GM12878 (cell line): ENCODE measurements around the gene ZNF385D. TPM values are rescaled to one million over a fixed set of nuclear protein-coding genes. Genes with fewer than 3 reads are reported as not detected.

Experiments
- ATAC-seq: fragments of 200-7000 bp; cut with Tn5 transposase; 3 replicates; pipeline ENCODE4 v1.9.1; 2020; ENCODE audit warnings: mild to moderate bottlenecking, moderate library complexity
- BruUV-seq: library from RNA; stranded (reverse); fragments of 400-500 nt; replicated peaks from 2 replicates; lab custom pipeline; 2021; lab: Mats Ljungman, UMichigan
- CTCF ChIA-PET: fragments of 300-600 bp; sonication (Branson Sonifier 250); formaldehyde crosslinking; extraction: SDS; loops from one replicate; lab custom pipeline; 2021; ENCODE audit warnings: inconsistent platforms; lab: Yijun Ruan, JAX
- POLR2A ChIA-PET: fragments of 350-600 bp; formaldehyde crosslinking; extraction: SDS; loops from one replicate; lab custom pipeline; 2021; ENCODE audit warnings: inconsistent platforms; lab: Charles Lee
- RAD21 ChIA-PET: fragments of 300-600 bp; sonication (Branson Sonifier 250); formaldehyde crosslinking; loops from one replicate; lab custom pipeline; 2023; ENCODE audit warnings: antibody characterized with exemption; ENCODE audit not compliant: unreplicated experiment; lab: Charles Lee
- SMC1A ChIA-PET: fragments of 300-600 bp; sonication (Branson Sonifier 250); formaldehyde crosslinking; loops from one replicate; lab custom pipeline; 2023; ENCODE audit not compliant: unreplicated experiment, uncharacterized antibody; lab: Charles Lee
- DNase-seq: peaks from one replicate; pipeline ENCODE4 v3.0.0-alpha.2; 2011; ENCODE audit warnings: low read depth, low spot score
- FAIRE-seq: peaks from 3 replicates; lab custom pipeline; 2011; peaks lifted over from hg19 to GRCh38; lab: Jason Lieb, UNC
- H2AFZ ChIP-seq: 2 replicates; pipeline ENCODE4 v1.6.0; 2011; ENCODE audit warnings: low read depth, low read length, control low read depth; ENCODE audit not compliant: control insufficient read depth
- H3K27ac ChIP-seq: 2 replicates; pipeline ENCODE4 v1.5.1; 2011; ENCODE audit warnings: control low read depth; ENCODE audit not compliant: control insufficient read depth, insufficient read depth
- H3K27me3 ChIP-seq, 2 experiments: replicated peaks in 1 of 2; 2 replicates each; pipeline versions ENCODE4 v1.6.0 to v1.6.1; 2011; ENCODE audit warnings: low read length in 1 of 2; ENCODE audit not compliant: control insufficient read depth in 2 of 2, insufficient read depth in 2 of 2
- H3K36me3 ChIP-seq, 2 experiments: 2 replicates each; pipeline ENCODE4 v1.5.1; 2011; ENCODE audit warnings: low read length in 1 of 2; ENCODE audit not compliant: control insufficient read depth in 2 of 2, insufficient read depth in 2 of 2
- H3K4me1 ChIP-seq: 2 replicates; pipeline ENCODE4 v1.6.1; 2011; ENCODE audit warnings: mild to moderate bottlenecking, low read length, moderate library complexity, mixed read lengths; ENCODE audit not compliant: control insufficient read depth, insufficient read depth
- H3K4me2 ChIP-seq: 2 replicates; pipeline ENCODE4 v1.6.0; 2011; ENCODE audit warnings: control low read depth; ENCODE audit not compliant: control insufficient read depth, insufficient read depth
- H3K4me3 ChIP-seq: fragments of 200-600 bp; sonication (generic); 2 replicates; pipeline ENCODE4 v1.5.1; 2016
- H3K79me2 ChIP-seq: 2 replicates; pipeline ENCODE4 v1.6.0; 2011; ENCODE audit warnings: low read length; ENCODE audit not compliant: control insufficient read depth, insufficient read depth
- H3K9ac ChIP-seq: 2 replicates; pipeline ENCODE4 v1.8.0; 2011; ENCODE audit warnings: low read length, control low read depth, mixed read lengths; ENCODE audit not compliant: control insufficient read depth, insufficient read depth
- H3K9me3 ChIP-seq: replicated peaks from 3 replicates; pipeline ENCODE4 v1.5.1; 2011; ENCODE audit warnings: mild to moderate bottlenecking, low read length; ENCODE audit not compliant: control insufficient read depth, insufficient read depth
- H4K20me1 ChIP-seq: 2 replicates; pipeline ENCODE4 v1.6.0; 2011; ENCODE audit not compliant: control insufficient read depth, insufficient read depth
- CHD2 ChIP-seq: IDR thresholded peaks from 2 replicates; pipeline ENCODE4 v1.6.1; 2011; ENCODE audit warnings: low read depth, low read length, improper control_type of control experiment, borderline replicate concordance
- EED ChIP-seq: sonication (generic); IDR thresholded peaks from 2 replicates; pipeline ENCODE4 v1.6.1; 2016; ENCODE audit warnings: antibody characterized with exemption, low read depth
- EGR1 ChIP-seq, 2 experiments: IDR thresholded peaks; 1 replicate in 1 of 2; 2 replicates in 1 of 2; pipeline ENCODE4 v1.6.1; 2011 to 2012; ENCODE audit warnings: low read depth in 2 of 2, low read length in 2 of 2, borderline replicate concordance in 1 of 2, mild to moderate bottlenecking in 1 of 2, moderate library complexity in 1 of 2
- EP300 ChIP-seq, 2 experiments: fragments of 150-350 bp in 1 of 2; IDR thresholded peaks; 2 replicates each; pipeline ENCODE4 v1.6.1; 2011 to 2012; ENCODE audit warnings: low read depth in 2 of 2, low read length in 2 of 2, borderline replicate concordance in 1 of 2, improper control_type of control experiment in 1 of 2, inconsistent platforms in 1 of 2; ENCODE audit not compliant: control insufficient read depth in 1 of 2
- HDAC6 ChIP-seq: fragments of 200-600 bp; sonication (generic); IDR thresholded peaks from one replicate; pipeline ENCODE4 v1.8.0; 2017; ENCODE audit warnings: antibody characterized with exemption; ENCODE audit not compliant: unreplicated experiment
- HDGF ChIP-seq: fragments of 450-650 bp; IDR thresholded peaks from 2 replicates; pipeline ENCODE4 v1.6.1; 2016; ENCODE audit warnings: antibody characterized with exemption
- NFIC ChIP-seq: IDR thresholded peaks from 2 replicates; pipeline ENCODE4 v1.6.1; 2012; ENCODE audit warnings: low read depth, mild to moderate bottlenecking, inconsistent platforms, low read length, moderate library complexity
- PAX8 ChIP-seq: fragments of 450-650 bp; IDR thresholded peaks from 2 replicates; pipeline ENCODE4 v1.6.1; 2017; ENCODE audit warnings: mild to moderate bottlenecking, moderate library complexity
- PML ChIP-seq: IDR thresholded peaks from 2 replicates; pipeline ENCODE4 v1.6.1; 2012; ENCODE audit warnings: low read length, inconsistent platforms
- POU2F2 ChIP-seq: IDR thresholded peaks from 3 replicates; pipeline ENCODE4 v1.6.1; 2011; ENCODE audit warnings: low read depth, mild to moderate bottlenecking, low read length, borderline replicate concordance
- RBBP5 ChIP-seq: fragments of 200-600 bp; sonication (generic); conservative IDR thresholded peaks from 2 replicates; pipeline ENCODE4 v1.6.1; 2016
- SIN3A ChIP-seq: IDR thresholded peaks from 2 replicates; pipeline ENCODE4 v1.6.1; 2012; ENCODE audit warnings: low read depth, low read length, improper control_type of control experiment
- SPI1 ChIP-seq: IDR thresholded peaks from 2 replicates; pipeline ENCODE4 v1.6.1; 2011; ENCODE audit warnings: low read depth, mild to moderate bottlenecking, low read length, moderate library complexity, borderline replicate concordance; ENCODE audit not compliant: insufficient read depth
- SUPT20H ChIP-seq: IDR thresholded peaks from 2 replicates; pipeline ENCODE4 v1.6.1; 2011; ENCODE audit warnings: low read depth, mild to moderate bottlenecking, low read length, moderate library complexity, borderline replicate concordance; ENCODE audit not compliant: control insufficient read depth
- ZNF274 ChIP-seq: IDR thresholded peaks from one replicate; pipeline ENCODE4 v1.8.0; 2011; ENCODE audit not compliant: insufficient read length, insufficient read depth
- WGBS: methylation state at CpG from one replicate; pipeline ENCODE4 v1.1.6; 2016; ENCODE audit warnings: low lambda C conversion rate; ENCODE audit not compliant: insufficient replicate concordance, insufficient coverage; ENCODE audit errors: missing lambda C conversion rate; 5-methylcytosine and 5-hydroxymethylcytosine counted together
- in situ Hi-C: fragments of 300-500 bp; cut with MboI; formaldehyde crosslinking; loops from 9 replicates; pipeline ENCODE4 v1.14.3; 2018; ENCODE audit warnings: mixed read lengths
- intact Hi-C: fragments of 100-400 bp; cut with micrococcal nuclease; formaldehyde crosslinking; loops from one replicate; pipeline ENCODE4 v1.14.2; 2022; ENCODE audit not compliant: unreplicated experiment
- polyA plus RNA-seq, 11 experiments: library from polyadenylated mRNA; depleted of rRNA in 4 of 11; unstranded in 6 of 11; stranded (reverse) in 5 of 11; fragments of >200 nt; fragmentation: Nextera tagmentation in 4 of 11; fragmentation: Illumina TruSeq in 1 of 11; extraction: Ambion mirVana in 4 of 11; extraction: Trizol in 1 of 11; gene quantifications; 1 replicate in 1 of 11; 2 replicates in 10 of 11; pipeline versions ENCODE4 v1.2.1 to v1.2.3, GENCODE V29; 2011 to 2016; ENCODE audit warnings: inconsistent platforms in 2 of 11, missing spikeins in 2 of 11, low read depth in 1 of 11
- total RNA-seq, 4 experiments: library from RNA; depleted of rRNA in 3 of 4; stranded (reverse); fragments of >200 nt in 3 of 4; fragmentation: Illumina TruSeq in 1 of 4; extraction: Trizol in 1 of 4; gene quantifications; 2 replicates each; pipeline versions ENCODE4 v1.2.1 to v1.2.3, GENCODE V29; 2013 to 2021

Gene ZNF385D
- total and polyA plus RNA-seq, 10 of the 15 experiments (the other 5 are each of a cell fraction or from before 2014, with no cell fraction given) = 0.01 to 0.62 (median 0.18) TPM; not detected in 5

GRCh38 chr3:21390856-21391255, 360.2 kb downstream of the ZNF385D start:
- RAD21 ChIA-PET = no interaction called here
- TF ChIP-seq EGR1 (IDR thresholded peaks at IDR 0.05; ENCODE audit: borderline replicate concordance in 1 of 2, low read depth in 2 of 2, low read length in 2 of 2) = no peak
- TF ChIP-seq SPI1 = no peak
- no peak for TF ChIP-seq POU2F2
- no peak for TF ChIP-seq HDAC6
- TF ChIP-seq SUPT20H = no peak
- no peak for TF ChIP-seq NFIC
- TF ChIP-seq PML = no peak
- no peak for TF ChIP-seq CHD2
- TF ChIP-seq, all 136 proteins: peak for 0
- in situ Hi-C loops (no loop called here), intact Hi-C loops (no loop called here)
- H4K20me1 ChIP-seq = no peaks in the 10 kb centered on the region
- no peaks in the 10 kb centered on the region for H3K9me3 ChIP-seq
- no peaks in the 10 kb centered on the region for H3K27me3 ChIP-seq
- H2AFZ ChIP-seq = no peak overlapping the region
- no peaks in the 10 kb centered on the region for H3K79me2 ChIP-seq
- no peak overlapping the region for H3K27ac ChIP-seq
- DNase-seq = no peak
- no peak overlapping the region for H3K9ac ChIP-seq
- H3K4me1 ChIP-seq = no peaks in the 10 kb centered on the region
- ChIA-PET SMC1A (interaction anchor here (0.7 kb wide), 1 partner anchor 369 kb away, joined by 3 read pairs; no protein-coding TSS in a partner anchor), CTCF (interaction anchor here (0.5 kb wide), 1 partner anchor 58 kb away, joined by 3 read pairs; no protein-coding TSS in a partner anchor), POLR2A (no interaction called here)
- no peaks in the 10 kb centered on the region for H3K36me3 ChIP-seq
- H3K4me3 ChIP-seq = no peak overlapping the region
- 52% methylated on average over 1 of the region's 1 CpG for WGBS
- no peak for ATAC-seq
- FAIRE-seq = no peak
- no peak overlapping the region for H3K4me2 ChIP-seq
- BruUV-seq = no TSS peak

- CTCF ChIA-PET = interaction anchor here (0.5 kb wide), 1 partner anchor 57 kb away, joined by 3 read pairs; no protein-coding TSS in a partner anchor
- POLR2A ChIA-PET = no interaction called here
- 0% methylated on average over 3 of the region's 3 CpGs for WGBS
- SMC1A ChIA-PET = no interaction called here
- H2AFZ ChIP-seq = no peak overlapping the region
- H3K9me3 ChIP-seq = no peaks in the 10 kb centered on the region
- no peak for DNase-seq
- RAD21 ChIA-PET = no interaction called here
- H3K9ac ChIP-seq = no peak overlapping the region
- intact Hi-C loops = no loop called here
- H3K4me3 ChIP-seq = no peak overlapping the region
- in situ Hi-C loops = no loop called here
- ATAC-seq = no peak
- H3K4me2 ChIP-seq = no peak overlapping the region
- no peak for FAIRE-seq
- no peaks in the 10 kb centered on the region for H3K36me3 ChIP-seq
- no peak overlapping the region for H3K27ac ChIP-seq
- no peaks in the 10 kb centered on the region for H3K4me1 ChIP-seq
- H3K27me3 ChIP-seq = no peaks in the 10 kb centered on the region
- BruUV-seq = no TSS peak
- H4K20me1 ChIP-seq = no peaks in the 10 kb centered on the region
- H3K79me2 ChIP-seq = no peaks in the 10 kb centered on the region
- no peak for TF ChIP-seq EED
- no peak for TF ChIP-seq SIN3A
- no peak for TF ChIP-seq PAX8
- no peak for TF ChIP-seq HDGF
- no peak for TF ChIP-seq EP300 (IDR thresholded peaks at IDR 0.05; ENCODE audit: borderline replicate concordance in 1 of 2, control insufficient read depth in 1 of 2, low read depth in 2 of 2, low read length in 2 of 2)
- no peak for TF ChIP-seq ZNF274
- TF ChIP-seq RBBP5 = no peak
Observed at GRCh38 chr3:21390136-21390535, 360.9 kb downstream of the ZNF385D start.
